ENCODE results near the gene CCL17. TPM values are rescaled to one million over a fixed set of nuclear protein-coding genes. Genes with fewer than 3 reads are reported as not detected.
"Not testable (repeated sequence)": the region's sequence is repeated elsewhere in the genome, so short reads cannot be mapped to it uniquely, and the experiment has no call there.

CCL17 gene
- total RNA-seq, 1 donor from 2014 or later: not detected

DNA sequence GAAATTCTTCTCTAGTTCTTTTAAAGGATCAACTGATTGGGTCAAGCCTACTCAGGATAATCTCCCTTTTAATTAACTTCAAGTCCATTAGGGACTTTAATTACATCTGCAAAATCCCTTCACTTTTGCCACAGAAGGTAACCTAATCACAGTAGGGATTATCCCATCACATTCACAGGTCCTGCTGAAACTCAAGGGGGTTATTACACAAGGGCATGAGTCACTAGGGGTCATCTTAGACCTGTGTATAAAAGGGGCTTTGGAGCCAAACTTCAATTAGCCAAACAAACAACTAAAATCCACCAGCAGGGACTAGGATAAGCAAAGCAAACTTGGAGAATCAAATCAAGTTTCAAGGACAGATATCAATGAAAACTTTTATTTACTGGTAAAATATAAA is 23.3 kb downstream of the CCL17 start:
- intact Hi-C loops (cut with micrococcal nuclease): no loop called here

DNA sequence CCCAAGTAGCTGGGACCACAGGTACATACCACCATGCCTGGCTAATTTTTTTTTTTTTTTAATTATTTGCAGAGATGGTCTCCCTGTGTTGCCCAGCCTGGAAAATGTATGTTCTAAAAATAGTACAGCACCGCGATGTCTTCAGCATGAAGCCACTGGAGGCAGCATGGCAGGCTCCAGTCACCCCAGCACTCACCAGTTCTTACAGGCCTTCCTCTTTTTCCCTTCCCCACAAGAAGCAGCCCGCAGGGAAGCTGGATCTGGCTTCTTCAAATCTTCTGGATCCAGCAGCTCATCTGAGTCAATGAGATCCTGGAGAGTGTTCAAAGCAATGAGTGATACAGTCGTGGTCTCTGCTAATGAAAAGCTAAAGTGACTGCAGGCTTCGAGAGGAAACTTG is 26.4 kb downstream of the CCL17 start:
- intact Hi-C loops (cut with micrococcal nuclease): no loop called here

DNA sequence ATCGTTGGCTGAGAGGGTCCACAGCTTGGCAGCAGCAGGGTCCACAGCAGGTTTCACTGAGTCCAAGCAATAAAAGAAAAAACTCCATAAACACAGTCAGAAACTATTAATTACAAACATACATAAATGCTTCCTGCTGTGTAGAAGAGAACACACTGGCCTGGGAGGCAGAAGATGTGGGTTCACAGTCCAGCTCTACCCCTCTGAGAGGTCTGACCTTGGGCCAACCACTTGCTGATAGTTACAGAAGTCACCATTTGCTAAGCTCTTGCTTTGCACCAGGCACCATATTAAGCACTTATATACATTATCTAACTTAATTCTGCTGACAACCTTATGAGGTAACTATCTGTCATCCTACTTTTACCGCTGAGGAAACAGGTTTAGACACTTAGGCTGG is 27.9 kb downstream of the CCL17 start:
- intact Hi-C loops (cut with micrococcal nuclease): no loop called here

DNA sequence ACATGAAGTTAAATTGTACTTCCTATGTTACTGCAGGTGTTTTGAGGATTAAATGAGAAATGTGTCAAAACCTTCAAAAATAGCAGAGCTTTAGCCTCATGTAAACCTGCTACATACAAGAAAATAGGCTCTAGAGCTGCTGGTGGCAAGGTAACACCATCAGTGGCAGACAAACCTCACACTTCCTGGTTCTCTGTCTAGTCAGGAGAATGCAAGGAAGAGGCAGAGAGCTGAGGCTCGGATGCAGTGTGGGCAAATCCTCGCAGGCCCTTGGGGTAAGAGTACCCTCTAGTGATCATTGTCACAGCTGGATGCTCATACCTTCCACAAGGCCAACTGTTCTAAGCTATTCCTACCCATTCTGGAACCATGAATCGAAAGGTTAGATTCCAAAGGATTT is 28.4 kb downstream of the CCL17 start:
- intact Hi-C loops (cut with micrococcal nuclease): no loop called here

DNA sequence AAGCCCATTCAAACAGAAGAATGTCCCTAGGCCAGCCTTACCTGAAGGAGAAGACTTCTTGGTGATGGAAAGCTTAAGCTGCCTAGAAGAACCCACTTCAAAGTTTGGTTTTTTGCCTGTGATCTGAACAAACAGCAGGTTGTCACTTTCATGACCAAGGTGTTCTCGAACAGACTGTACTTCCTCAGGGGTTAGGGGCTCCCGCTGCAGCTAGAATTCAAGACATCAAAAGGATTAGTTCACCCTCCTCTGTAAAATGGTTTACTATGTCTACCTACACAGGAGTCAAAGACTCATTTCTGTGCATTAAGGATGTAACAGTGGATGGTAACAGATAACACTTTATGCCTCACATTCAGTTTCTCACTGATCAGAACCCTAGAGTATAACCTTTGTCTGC is 29.4 kb downstream of the CCL17 start:
- intact Hi-C loops (cut with micrococcal nuclease): no loop called here

DNA sequence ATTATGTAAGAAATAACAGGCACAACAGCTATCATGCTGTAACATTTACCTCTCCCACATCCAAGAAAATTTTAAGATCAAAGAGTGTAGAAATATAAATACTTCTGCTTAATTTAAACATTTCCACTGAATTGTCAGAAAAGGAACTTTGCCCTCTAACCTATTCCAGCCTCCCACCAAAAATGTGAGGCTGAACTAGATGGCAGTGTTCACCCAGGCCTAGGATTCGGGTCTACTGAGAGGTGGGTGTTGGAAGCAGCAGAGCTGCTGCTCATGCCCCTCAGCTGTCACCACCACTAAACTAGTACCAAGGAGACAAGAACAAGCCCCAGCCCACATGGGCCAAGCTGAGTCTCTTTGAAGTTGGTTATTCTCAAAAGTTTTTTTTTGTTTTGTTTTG is 31.3 kb downstream of the CCL17 start:
- intact Hi-C loops (cut with micrococcal nuclease): no loop called here

DNA sequence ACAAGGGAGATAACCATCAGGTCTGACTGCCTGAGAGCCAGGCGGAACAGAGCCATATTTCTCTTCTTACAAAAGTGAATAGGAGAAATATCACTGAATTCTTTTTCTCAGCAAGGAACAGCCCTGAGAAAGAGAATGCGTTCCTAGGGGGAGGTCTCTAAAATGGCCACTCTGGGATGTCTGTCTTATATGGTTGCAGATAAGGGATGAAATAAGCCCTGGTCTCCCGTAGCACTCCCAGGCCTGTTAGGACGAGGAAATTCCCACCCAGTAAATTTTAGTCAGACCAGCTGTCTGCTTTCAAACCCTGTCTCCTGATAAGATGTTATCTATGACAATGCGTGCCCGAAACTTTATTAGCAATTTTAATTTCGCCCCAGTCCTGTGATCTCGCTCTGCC is 35.4 kb downstream of the CCL17 start:
- intact Hi-C loops (cut with micrococcal nuclease): not testable (repeated sequence)

DNA sequence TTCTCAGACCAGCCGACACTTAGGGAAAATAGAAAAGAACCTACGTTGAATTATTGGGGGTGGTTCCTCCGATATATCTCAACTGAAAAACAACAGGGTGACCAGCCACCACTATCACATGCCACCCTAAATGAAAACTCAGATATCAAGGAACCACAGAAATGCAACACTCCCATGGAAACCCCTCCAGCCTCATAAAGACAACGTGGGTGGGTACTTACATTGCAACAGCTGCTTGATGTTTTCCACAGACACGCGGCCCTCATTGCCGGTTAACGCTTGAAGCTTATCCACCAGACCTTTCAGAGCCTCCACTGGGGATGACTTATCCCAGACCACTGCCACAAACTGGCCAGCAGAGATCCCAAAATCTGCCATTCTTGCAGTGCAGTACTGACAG is 36.0 kb downstream of the CCL17 start:
- intact Hi-C loops (cut with micrococcal nuclease): not testable (repeated sequence)

DNA sequence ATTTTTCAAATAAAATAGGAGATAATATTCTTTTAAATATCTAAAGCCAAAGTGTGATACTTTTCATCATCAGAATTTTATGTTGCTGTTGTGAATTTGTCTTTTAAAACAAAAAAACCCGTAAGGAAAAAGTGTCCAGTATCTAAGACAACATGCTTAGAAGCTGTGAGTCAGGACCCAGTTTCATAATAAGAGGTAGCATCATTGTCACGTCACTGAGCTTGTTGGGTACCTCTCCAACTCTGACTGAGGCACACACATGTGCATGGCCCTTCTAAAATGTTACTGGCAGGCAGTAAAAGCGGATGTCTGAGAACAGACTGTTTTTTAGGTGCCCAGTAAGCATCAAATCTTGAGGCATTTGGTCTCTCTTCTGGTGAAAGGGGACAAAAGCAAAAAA is 40.1 kb downstream of the CCL17 start:
- intact Hi-C loops (cut with micrococcal nuclease): no loop called here

DNA sequence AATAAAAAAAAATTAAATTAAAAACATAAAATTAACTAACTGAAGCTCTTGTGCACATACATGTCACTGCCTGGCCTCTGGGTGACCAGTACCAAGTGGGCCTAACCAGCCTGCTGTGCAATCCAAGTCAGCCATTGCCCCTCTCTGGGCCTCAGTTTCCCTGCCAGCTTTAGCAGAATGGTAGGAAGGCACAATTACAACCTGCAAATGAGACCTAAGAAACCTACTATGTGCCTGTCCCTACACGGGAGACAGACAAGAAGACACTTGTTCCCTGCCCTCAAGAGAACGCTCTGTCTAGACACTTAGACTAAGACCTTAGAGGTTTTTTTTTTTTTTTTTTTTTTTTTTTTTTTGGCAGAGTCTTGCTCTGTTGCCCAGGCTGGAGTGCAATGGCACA is 40.9 kb downstream of the CCL17 start:
- intact Hi-C loops (cut with micrococcal nuclease): no loop called here

DNA sequence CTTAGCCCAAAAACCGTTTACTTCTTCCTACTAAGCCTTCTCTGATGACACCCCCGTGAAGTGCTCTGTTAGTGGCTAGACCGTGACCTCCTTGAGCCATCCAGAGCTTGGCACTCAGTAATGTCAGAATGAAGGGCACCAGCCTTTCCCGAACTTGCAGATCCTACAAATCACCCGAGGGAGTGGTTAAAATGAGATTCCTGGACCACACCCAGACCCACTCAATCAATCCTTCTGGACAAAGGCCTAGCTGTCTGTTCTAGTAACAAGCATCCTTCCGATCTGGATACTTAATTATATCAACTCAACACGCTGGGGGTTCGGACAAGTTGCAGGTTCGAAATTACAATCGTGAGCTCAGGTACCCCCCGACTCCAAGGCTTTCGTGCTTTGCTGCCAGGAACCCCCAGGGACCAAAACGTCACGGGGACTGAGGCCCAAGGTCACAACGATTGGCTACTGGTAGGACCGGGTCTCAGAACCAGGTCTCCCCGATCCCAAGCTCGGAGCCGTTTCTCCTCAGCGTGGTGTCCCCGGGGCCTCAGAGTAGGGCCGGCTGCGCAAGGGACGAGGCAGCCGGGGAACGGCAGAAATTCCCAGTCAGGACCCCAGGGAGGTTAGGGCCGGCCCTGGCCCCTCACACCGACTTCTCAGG is 42.1 kb downstream of the CCL17 start:
- intact Hi-C loops (cut with micrococcal nuclease): loop anchor here (1.0 kb wide), 2 partner anchors 16 to 146 kb away; partner anchors contain the start of gene POLR2C

DNA sequence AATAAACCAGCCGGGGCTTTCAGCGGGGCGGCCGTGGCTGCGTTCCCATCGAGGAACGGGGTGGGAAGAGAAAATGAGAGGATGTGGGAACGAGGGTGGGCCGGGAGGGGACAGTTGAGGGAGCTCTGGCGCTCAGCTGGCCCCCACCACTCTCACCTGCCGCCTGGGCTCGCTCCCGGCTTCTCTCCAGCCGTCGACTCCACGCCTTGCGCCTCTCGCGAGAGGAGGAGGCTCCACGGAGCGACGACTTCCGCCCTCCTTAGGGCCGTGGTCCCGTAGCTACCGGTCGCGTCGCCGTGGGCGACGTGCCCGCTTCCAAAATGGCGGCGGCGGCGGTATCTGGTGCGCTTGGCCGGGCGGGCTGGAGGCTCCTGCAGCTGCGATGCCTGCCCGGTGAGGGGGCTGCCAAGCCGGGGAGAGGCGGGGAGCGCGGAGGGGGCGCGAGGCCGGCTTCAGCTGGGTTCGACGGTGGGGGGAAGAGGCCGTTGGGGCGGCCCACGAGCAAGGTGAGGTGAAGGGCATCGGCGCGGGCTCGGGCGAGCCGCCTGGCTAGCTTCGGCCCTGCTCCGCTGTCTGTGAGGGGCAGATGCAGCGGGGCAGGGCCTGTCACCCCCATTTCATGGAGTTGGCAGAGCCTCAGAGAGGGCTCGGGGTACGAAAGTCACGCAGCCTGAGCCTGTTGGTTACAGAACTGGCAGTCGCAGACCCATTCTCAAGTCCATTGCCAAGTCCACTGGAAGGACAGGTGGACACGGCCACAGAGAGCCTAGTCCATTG is 42.8 kb downstream of the CCL17 start, which contains the start of the genes CIAPIN1 and COQ9:
Gene CIAPIN1, minus strand, starts transcription at position 200 of the 777 bp plus-strand sequence. CDS start 6,457 bp downstream, outside the sequence.
Gene COQ9, plus strand, starts transcription at position 294 of the 777 bp plus-strand sequence. Its CDS starts 27 bp downstream, at position 321.
- intact Hi-C loops (cut with micrococcal nuclease): loop anchor here (1.0 kb wide), 2 partner anchors 15 to 147 kb away; partner anchors contain the start of gene POLR2C

DNA sequence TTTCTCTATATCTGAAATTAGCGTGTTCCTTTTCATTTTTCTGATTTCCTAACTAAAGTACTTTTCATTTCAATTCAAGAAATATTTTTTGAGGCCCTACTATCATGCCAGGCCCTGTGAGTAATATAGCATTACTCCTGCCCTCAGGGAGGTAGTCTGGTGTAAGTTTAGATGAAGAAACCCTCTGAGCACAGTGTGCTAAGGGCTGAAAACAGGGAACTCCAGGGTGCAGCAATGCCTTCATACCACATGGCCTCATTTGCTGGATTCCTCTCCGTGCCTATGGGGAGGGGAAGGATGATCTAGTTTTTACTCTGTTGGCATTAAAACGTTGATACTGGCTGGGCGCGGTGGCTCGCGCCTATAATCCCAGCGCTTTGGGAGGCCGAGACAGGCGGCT is 47.5 kb downstream of the CCL17 start:
- intact Hi-C loops (cut with micrococcal nuclease): no loop called here

DNA sequence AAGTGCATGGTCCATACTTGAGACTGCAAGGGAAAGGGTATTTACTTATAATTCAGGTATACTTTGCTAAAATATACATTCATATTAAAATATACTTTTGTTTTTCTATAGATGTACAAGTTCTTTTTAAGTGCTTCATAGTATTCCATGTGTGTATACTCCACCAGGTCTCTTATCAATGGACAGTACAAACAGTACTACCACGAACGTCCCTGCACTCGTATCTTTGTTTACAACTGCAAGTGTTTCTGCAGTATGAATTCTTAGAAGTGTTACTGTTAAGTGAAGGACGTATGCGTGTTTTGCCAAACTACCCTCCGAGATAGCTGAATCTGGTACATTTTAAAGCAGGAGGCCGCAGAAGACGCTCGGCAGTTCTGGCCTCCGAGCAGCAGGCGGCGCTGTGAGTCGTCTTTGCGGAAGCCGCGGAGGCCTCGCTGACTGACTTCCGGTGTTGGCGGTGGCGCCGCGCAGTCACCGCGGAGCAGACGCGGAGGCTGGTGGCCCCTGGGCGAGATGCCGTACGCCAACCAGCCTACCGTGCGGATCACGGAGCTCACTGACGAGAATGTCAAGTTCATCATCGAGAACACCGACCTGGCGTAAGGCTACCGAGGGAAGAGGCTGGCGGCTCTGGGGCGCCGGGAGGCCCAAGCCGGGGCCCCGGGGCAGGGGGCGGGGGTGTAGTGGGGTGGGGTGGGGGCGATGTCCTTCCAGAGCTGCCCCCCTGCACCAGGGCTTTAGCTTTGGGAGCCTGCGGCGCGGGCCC is 57.8 kb downstream of the CCL17 start, which contains the start of gene POLR2C:
Gene POLR2C, plus strand, starts transcription at position 471 of the 769 bp plus-strand sequence. Its CDS starts 46 bp downstream, at position 517.
- intact Hi-C loops (cut with micrococcal nuclease): loop anchor here (1.0 kb wide), 3 partner anchors 15 to 162 kb away; partner anchors contain the start of genes CIAPIN1 and COQ9

DNA sequence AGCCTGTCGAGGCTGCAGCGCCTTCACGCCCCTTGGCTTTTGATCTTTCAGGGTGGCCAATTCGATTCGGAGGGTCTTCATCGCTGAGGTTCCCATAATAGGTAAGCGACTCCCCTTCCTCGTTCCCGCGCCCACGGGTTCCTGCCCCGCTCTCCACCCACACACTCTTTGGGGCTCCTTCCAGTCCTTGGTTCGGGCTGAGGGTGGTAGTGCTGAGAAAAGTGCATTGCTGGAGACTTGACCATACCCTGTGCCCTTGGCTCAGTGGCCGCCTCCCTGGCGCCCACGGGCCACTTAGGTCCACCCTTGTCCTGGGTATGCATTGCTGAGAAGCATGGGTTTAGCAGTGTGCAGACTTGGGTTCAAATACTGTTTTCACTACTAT is 58.4 kb downstream of the CCL17 start:
- intact Hi-C loops (cut with micrococcal nuclease): loop anchor here (1.0 kb wide), 3 partner anchors 16 to 163 kb away; partner anchors contain the start of genes CIAPIN1 and COQ9

DNA sequence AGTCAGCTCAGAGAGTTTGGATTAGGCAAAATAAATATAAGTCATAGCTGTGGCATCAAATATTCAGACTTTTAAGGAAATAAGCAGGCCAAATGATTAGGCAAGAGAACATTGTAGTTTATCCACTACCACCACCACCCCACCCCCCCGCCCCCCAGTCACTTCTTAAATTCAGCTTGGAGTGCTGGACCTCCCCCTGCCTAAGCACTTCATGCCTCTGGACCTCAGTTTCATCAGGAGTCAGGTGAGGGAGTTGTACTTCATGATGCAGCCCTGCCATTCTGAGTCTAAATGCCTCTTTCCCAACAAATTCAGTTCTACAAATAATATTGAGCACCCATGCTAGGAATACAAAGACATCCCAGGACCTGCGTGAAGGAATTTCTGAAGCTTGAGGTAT is 60.0 kb downstream of the CCL17 start:
- intact Hi-C loops (cut with micrococcal nuclease): no loop called here

Other genes with a start within 250 kb of the CCL17 start
- 123 and 125 TPM in 2 replicates for gene PSME3IP1, start 218.7 kb upstream of the CCL17 start, total RNA-seq
- 30.2 and 34.8 TPM in 2 replicates for gene RSPRY1, start 218.4 kb upstream of the CCL17 start, total RNA-seq
- 36.2 TPM in 2 replicates for gene ARL2BP, start 159.5 kb upstream of the CCL17 start, total RNA-seq
- 0.23 and 0.41 TPM in 2 replicates for gene PLLP, start 120.1 kb upstream of the CCL17 start, total RNA-seq
- gene CCL22, start 46.0 kb upstream of the CCL17 start, total RNA-seq: 0.52 and 0.61 TPM in 2 replicates
- gene CX3CL1, start 32.3 kb upstream of the CCL17 start, total RNA-seq: not detected in 2 replicates
- 56.5 and 63.9 TPM in 2 replicates for gene CIAPIN1, start 42.6 kb downstream of the CCL17 start, total RNA-seq
- 38.3 and 39.7 TPM in 2 replicates for gene COQ9, start 42.7 kb downstream of the CCL17 start, total RNA-seq
- gene POLR2C, start 57.9 kb downstream of the CCL17 start, total RNA-seq: 63.3 and 64.3 TPM in 2 replicates
- 1.3 and 1.4 TPM in 2 replicates for gene DOK4, start 81.7 kb downstream of the CCL17 start, total RNA-seq
- 9.3 and 10.1 TPM in 2 replicates for gene CCDC102A, start 131.8 kb downstream of the CCL17 start, total RNA-seq
- gene ADGRG5, start 137.9 kb downstream of the CCL17 start, total RNA-seq: 2.4 and 2.7 TPM in 2 replicates
- gene ADGRG1, start 223.9 kb downstream of the CCL17 start, total RNA-seq: 0.91 and 2.4 TPM in 2 replicates

All from T-helper 2 cell treated with Interferon-gamma antibody and Interleukin-4, amounts not matched to agents 100 ng/mL and 5 ng/mL, for 36 hours (primary cell).